GM12875 (cell line): ENCODE data around the gene TUBGCP5.
"Not testable (repeated sequence)": the region's sequence is repeated elsewhere in the genome, so short reads cannot be mapped to it uniquely, and the experiment has no call there.

Source experiments
- H3K4me3 ChIP-seq: one replicate; pipeline ENCODE4 v1.5.1; 2011; ENCODE audit warnings: low read depth, low read length, control low read depth
- TF ChIP-seq, protein P1 (sequence below): IDR thresholded peaks from 2 replicates; pipeline ENCODE4 v1.5.1; 2011; ENCODE audit warnings: low read depth, mild to moderate bottlenecking, control low read depth, inconsistent platforms, low read length, moderate library complexity, borderline replicate concordance; ENCODE audit not compliant: insufficient read depth

Gene TUBGCP5

DNA sequence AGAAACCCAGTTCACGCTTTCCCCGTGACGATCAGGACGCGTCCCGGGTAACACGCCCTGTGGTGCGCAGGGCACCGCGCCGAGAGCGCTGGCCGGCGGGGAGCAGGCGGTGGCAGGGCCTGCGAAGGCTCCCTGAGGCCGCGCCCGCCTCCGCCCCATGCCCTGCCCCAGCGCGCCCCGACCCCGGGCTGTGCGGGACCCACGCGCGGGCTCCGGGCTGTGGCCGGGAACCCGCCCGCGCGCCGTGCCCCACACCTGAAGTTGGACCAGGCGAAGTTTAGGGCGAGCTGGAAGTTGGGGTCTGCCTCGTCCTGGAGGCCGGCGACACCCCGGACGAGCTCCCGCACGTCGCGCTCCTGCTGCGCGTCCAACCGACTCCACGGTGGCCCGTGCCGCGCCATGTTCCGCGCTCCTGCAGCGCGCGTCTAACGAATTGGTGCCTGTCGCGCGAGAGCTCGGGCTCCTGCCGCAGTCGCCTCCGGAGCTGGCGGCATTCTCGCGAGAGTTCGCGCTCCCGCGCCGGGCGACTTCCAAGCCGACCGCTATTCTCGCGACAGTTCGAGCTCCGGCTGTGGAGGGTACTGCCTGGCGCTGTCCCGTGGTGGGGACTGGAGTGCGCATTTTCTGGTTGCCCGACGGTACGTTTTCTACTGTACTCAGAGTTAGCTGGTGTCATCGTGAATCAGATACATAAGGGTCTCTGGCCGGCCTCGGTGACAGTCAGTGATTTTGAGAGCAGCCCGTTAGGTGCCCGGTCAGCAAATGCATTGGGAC is at the start of gene TUBGCP5:
Gene TUBGCP5, minus strand, starts transcription at position 427 of the 774 bp plus-strand sequence. Its CDS starts 26 bp downstream, at position 401.
- TF ChIP-seq, protein P1, sequence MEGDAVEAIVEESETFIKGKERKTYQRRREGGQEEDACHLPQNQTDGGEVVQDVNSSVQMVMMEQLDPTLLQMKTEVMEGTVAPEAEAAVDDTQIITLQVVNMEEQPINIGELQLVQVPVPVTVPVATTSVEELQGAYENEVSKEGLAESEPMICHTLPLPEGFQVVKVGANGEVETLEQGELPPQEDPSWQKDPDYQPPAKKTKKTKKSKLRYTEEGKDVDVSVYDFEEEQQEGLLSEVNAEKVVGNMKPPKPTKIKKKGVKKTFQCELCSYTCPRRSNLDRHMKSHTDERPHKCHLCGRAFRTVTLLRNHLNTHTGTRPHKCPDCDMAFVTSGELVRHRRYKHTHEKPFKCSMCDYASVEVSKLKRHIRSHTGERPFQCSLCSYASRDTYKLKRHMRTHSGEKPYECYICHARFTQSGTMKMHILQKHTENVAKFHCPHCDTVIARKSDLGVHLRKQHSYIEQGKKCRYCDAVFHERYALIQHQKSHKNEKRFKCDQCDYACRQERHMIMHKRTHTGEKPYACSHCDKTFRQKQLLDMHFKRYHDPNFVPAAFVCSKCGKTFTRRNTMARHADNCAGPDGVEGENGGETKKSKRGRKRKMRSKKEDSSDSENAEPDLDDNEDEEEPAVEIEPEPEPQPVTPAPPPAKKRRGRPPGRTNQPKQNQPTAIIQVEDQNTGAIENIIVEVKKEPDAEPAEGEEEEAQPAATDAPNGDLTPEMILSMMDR: 0 out of 2 replicates have a peak, but pooled peaks have one; percentile 37
- peak within 1 kb of the TSS; percentile 89 for H3K4me3 ChIP-seq

- TF ChIP-seq, protein P1: no peak
Observed at GRCh38 chr15:23083115-23083514, 43.7 kb upstream of the TUBGCP5 start.

DNA sequence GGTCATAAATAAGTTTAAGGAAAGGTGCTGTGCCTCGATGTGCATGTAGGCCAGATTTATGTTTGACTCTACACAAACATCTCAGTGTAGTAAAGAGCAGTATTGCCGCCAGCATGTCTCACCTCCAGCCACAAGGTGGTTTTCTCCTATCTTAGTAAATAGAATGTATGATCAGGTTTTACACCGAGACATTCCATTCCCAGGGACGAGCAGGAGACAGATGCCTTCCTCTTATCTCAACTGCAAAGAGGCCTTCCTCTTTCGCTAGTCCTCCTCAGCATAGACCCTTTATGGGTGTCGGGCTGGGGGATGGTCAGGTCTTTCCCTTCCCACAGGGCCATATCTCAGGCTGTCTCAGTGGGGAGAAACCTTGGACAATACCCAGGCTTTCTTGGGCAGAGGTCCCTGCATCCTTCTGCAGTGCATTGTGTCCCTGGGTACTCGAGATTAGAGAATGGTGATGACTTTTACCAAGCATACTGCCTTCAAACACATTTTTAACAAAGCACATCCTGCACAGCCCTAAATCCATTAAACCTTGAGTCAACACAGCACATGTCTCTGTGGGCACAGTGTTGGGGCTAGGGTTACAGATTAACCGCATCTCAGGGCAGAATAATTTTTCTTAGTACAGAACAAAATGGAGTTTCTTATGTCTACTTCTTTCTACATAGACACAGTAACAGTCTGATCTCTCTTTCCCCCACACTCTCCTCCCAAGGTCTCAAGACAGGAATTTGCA is 42.8 kb upstream of the TUBGCP5 start:
- H3K4me3 ChIP-seq: not testable (repeated sequence)

More at GRCh38 chr15:23083115-23083514, 43.7 kb upstream of the TUBGCP5 start:
- no peak overlapping the region for H3K4me3 ChIP-seq

GRCh38 chr15:23081271-23081670 is 41.9 kb upstream of the TUBGCP5 start:
- TF ChIP-seq, protein P1: no peak
- no peak overlapping the region for H3K4me3 ChIP-seq

- TF ChIP-seq, protein P1: no peak
- no peak overlapping the region for H3K4me3 ChIP-seq
Observed at GRCh38 chr15:23079766-23080165, 40.4 kb upstream of the TUBGCP5 start.

DNA sequence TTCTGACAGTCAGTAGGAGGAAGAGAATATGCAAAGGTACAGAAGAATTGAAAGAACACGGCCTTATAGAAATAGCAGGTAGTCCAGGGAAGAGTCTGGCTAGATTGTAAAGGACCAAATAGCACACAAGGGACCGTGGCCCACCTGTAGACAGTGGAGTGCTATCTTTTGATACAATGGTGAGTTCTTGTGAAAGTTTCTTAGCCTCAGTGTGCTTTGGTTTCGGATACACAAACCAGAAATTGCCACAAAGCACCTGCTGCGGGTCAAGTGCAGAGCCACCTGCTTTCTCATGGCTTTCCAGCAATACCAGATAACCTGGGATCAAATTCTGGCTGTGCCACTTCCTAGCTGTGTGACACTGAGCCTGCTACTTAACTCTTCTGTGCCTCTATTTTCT is 36.6 kb upstream of the TUBGCP5 start:
- TF ChIP-seq, protein P1: no peak

DNA sequence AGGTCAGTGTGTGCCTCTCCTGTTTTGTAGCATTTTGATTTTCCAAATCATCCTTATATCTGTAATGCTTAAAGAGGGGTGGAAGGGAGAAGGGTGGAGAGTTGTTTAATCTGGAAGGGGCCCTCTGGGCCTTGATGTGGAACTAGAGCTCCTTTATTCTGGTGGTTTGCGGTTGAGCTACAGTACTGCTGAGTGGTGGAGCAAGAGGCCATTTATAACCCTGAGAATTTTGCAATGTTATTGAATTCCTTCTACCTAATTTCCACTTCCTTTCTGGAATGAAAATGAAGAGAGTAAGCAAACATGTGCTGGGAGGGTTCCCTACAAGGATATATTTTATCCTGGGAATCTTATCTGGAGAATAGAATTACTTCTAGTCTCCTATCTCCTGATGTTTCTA is 35.3 kb upstream of the TUBGCP5 start:
- H3K4me3 ChIP-seq: no peak overlapping the region
- TF ChIP-seq, protein P1: no peak

More for the DNA sequence above, 36.6 kb upstream of the TUBGCP5 start:
- H3K4me3 ChIP-seq: no peak overlapping the region
